ENCODE results near the gene IL11. TPM values are rescaled to one million over a fixed set of nuclear protein-coding genes. Genes with fewer than 3 reads are reported as not detected.
A peak's percentile ranks its signal among the peaks of the same experiment; 100 is the strongest.

IL11 gene
- total and polyA plus RNA-seq, 2 of the 8 experiments (the other 6 are each of a cell fraction or from before 2014, with no cell fraction given), result 1.7 to 2.8 TPM

GRCh38 chr19:55392820-55393761 lies 22.8 kb upstream of the IL11 start:
- no peaks in the 10 kb centered on the region for H3K27me3 ChIP-seq (replicated peaks in 1 of 4; ENCODE audit: control insufficient read depth in 3 of 4, extremely low read depth in 1 of 4, insufficient read depth in 3 of 4, low read length in 3 of 4)
- peaks cover 14% of the 10 kb centered on the region for H3K79me1 ChIP-seq (ENCODE audit: low read depth, low read length)
- H4K91ac ChIP-seq (replicated peaks; ENCODE audit: insufficient read length, low read length), result no peak overlapping the region
- H3K14ac ChIP-seq (ENCODE audit: insufficient read length), result no peak overlapping the region
- H2AFZ ChIP-seq (ENCODE audit: low read length), result no peak overlapping the region
- no peak overlapping the region for H3K4ac ChIP-seq (replicated peaks; ENCODE audit: insufficient read length, low read depth, low read length)
- peaks cover 0 to 5% of the 10 kb centered on the region in 2 experiments; a peak in 1 of 4 replicates for H3K79me2 ChIP-seq (ENCODE audit: control insufficient read depth in 1 of 2, insufficient read depth in 2 of 2, low read length in 2 of 2)
- H4K8ac ChIP-seq (ENCODE audit: extremely low read depth, insufficient read depth, low read length), result no peak overlapping the region
- H2BK15ac ChIP-seq (ENCODE audit: low read length), result no peak overlapping the region
- peak overlapping the region; percentile 10 for H2BK120ac ChIP-seq (replicated peaks; ENCODE audit: low read depth, low read length)
- no peak overlapping the region for H3K9ac ChIP-seq (replicated peaks in 1 of 4; ENCODE audit: extremely low read depth in 1 of 4, low read depth in 3 of 4, low read length in 3 of 4)
- no peak overlapping the region for H3K27ac ChIP-seq (ENCODE audit: low read depth, low read length)
- H3K4me2 ChIP-seq (ENCODE audit: insufficient read depth in 1 of 2, low read depth in 2 of 2, low read length in 2 of 2), result peak overlapping the region; percentile 36 to 38
- no peak overlapping the region for H2BK5ac ChIP-seq (ENCODE audit: low read depth, low read length)
- no peak overlapping the region for H2AK5ac ChIP-seq (ENCODE audit: low read depth, low read length)
- WGBS, 2 experiments (ENCODE audit: extremely low coverage in 1 of 2, insufficient coverage in 1 of 2, insufficient read length in 1 of 2, insufficient replicate concordance in 2 of 2, low coverage in 1 of 2, low lambda C conversion rate in 2 of 2, missing lambda C conversion rate in 1 of 2), result 28% methylated on average over 15 of the region's 18 CpGs; no CpG with 5 or more reads in 1 of the 2 experiments
- peaks cover 0 to 32% (median 23%) of the 10 kb centered on the region in 4 experiments; a peak in 6 of 7 replicates for H3K4me1 ChIP-seq (replicated peaks in 1 of 4; ENCODE audit: control insufficient read depth in 3 of 4, insufficient read depth in 4 of 4, low read length in 3 of 4)
- H2BK12ac ChIP-seq (ENCODE audit: low read depth, low read length), result no peak overlapping the region
- H3K56ac ChIP-seq (replicated peaks; ENCODE audit: insufficient read length, low read depth, low read length), result no peak overlapping the region
- H3K36me3 ChIP-seq (ENCODE audit: control insufficient read depth in 2 of 4, insufficient read depth in 4 of 4, low read length in 3 of 4), result peaks cover 11 to 20% (median 15%) of the 10 kb centered on the region in 4 experiments; a peak in 7 of 8 replicates
- H4K5ac ChIP-seq (ENCODE audit: insufficient read length, low read depth, low read length), result no peak overlapping the region
- no peak overlapping the region for H3K23ac ChIP-seq (ENCODE audit: insufficient read length)
- H3K18ac ChIP-seq (ENCODE audit: extremely low read depth, low read length), result no peak overlapping the region
- FAIRE-seq, result no peak
- CTCF ChIA-PET (ENCODE audit: partially characterized antibody), result interaction anchor here (0.9 to 2.5 kb wide), 7 partner anchors 9 to 240 kb away, joined by 3 to 6 read pairs (median 4); partner anchors contain the start of gene TMEM238
- H3K4me3 ChIP-seq (ENCODE audit: extremely low read depth in 1 of 4, insufficient read depth in 2 of 4, low read depth in 3 of 4, low read length in 4 of 4), result peak overlapping the region in 1 of 4 experiments; percentile 14; a peak in 2 of 8 replicates
- H4K20me1 ChIP-seq (replicated peaks in 1 of 2; ENCODE audit: control insufficient read depth in 1 of 2, insufficient read depth in 2 of 2, low read length in 2 of 2), result peaks cover 10 to 25% of the 10 kb centered on the region in 2 experiments
- H2BK20ac ChIP-seq (ENCODE audit: low read length), result no peak overlapping the region
- POLR2A ChIA-PET (ENCODE audit: partially characterized antibody), result interaction anchor here (0.5 to 26.7 kb wide), 15 partner anchors 10 to 1507 kb away, joined by 3 to 874 read pairs (median 3); partner anchors contain the start of genes GARIN5B, IL11, KMT5C and TMEM190
- DNase-seq (ENCODE audit: low read depth in 1 of 2, low spot score in 2 of 2), result no peak
- H3K23me2 ChIP-seq (ENCODE audit: low read depth, low read length), result no peaks in the 10 kb centered on the region
- no peaks in the 10 kb centered on the region for H3K9me3 ChIP-seq (ENCODE audit: insufficient read depth in 2 of 2, low read depth in 1 of 2, low read length in 1 of 2)
- TF ChIP-seq CEBPB (IDR thresholded peaks at IDR 0.05; ENCODE audit: low read depth, low read length) (no peak), POLR2AphosphoS5 (IDR thresholded peaks at IDR 0.05; ENCODE audit: low read depth, low read length) (0 out of 2 replicates have a peak, but pooled peaks have one; percentile 36), CTCF (IDR thresholded peaks at IDR 0.05; ENCODE audit: control extremely low read depth in 1 of 3, insufficient read depth in 1 of 3, low read depth in 1 of 3, low read length in 3 of 3) (no peak), TAF1 (IDR thresholded peaks at IDR 0.05; ENCODE audit: low read depth, low read length) (0 out of 2 replicates have a peak, but pooled peaks have one; percentile 8), POLR2A (IDR thresholded peaks at IDR 0.05; ENCODE audit: control extremely low read depth in 1 of 2, low read depth in 2 of 2, low read length in 2 of 2) (no peak), E2F6 (IDR thresholded peaks at IDR 0.05) (0 out of 2 replicates have a peak, but pooled peaks have one; percentile 20)
